ENCODE data around the gene THAP11.

DNA sequence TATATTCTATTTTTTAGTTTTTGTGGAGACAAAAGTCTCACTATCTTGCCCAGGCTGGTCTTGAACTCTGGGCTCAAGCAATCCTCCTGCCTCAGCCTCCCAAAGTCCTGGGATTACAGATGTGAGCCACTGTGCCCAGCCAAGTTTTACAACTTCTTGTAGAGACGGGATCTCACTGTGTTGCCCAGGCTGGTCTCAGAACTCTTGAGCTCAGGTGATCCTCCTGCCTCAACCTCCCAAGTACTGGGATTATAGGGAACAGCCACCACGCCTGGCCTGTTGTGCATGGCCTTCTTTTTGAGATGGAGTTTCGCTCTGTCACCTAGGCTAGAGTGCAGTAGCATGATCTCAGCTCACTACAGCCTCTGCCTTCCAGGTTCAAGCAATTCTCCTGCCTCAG, 11.6 kb downstream of the THAP11 start:
- TF ChIP-seq, protein P1, sequence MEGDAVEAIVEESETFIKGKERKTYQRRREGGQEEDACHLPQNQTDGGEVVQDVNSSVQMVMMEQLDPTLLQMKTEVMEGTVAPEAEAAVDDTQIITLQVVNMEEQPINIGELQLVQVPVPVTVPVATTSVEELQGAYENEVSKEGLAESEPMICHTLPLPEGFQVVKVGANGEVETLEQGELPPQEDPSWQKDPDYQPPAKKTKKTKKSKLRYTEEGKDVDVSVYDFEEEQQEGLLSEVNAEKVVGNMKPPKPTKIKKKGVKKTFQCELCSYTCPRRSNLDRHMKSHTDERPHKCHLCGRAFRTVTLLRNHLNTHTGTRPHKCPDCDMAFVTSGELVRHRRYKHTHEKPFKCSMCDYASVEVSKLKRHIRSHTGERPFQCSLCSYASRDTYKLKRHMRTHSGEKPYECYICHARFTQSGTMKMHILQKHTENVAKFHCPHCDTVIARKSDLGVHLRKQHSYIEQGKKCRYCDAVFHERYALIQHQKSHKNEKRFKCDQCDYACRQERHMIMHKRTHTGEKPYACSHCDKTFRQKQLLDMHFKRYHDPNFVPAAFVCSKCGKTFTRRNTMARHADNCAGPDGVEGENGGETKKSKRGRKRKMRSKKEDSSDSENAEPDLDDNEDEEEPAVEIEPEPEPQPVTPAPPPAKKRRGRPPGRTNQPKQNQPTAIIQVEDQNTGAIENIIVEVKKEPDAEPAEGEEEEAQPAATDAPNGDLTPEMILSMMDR (IDR thresholded peaks at IDR 0.05; ENCODE audit: insufficient read depth, low read length), result no peak
- TF ChIP-seq, protein P2, sequence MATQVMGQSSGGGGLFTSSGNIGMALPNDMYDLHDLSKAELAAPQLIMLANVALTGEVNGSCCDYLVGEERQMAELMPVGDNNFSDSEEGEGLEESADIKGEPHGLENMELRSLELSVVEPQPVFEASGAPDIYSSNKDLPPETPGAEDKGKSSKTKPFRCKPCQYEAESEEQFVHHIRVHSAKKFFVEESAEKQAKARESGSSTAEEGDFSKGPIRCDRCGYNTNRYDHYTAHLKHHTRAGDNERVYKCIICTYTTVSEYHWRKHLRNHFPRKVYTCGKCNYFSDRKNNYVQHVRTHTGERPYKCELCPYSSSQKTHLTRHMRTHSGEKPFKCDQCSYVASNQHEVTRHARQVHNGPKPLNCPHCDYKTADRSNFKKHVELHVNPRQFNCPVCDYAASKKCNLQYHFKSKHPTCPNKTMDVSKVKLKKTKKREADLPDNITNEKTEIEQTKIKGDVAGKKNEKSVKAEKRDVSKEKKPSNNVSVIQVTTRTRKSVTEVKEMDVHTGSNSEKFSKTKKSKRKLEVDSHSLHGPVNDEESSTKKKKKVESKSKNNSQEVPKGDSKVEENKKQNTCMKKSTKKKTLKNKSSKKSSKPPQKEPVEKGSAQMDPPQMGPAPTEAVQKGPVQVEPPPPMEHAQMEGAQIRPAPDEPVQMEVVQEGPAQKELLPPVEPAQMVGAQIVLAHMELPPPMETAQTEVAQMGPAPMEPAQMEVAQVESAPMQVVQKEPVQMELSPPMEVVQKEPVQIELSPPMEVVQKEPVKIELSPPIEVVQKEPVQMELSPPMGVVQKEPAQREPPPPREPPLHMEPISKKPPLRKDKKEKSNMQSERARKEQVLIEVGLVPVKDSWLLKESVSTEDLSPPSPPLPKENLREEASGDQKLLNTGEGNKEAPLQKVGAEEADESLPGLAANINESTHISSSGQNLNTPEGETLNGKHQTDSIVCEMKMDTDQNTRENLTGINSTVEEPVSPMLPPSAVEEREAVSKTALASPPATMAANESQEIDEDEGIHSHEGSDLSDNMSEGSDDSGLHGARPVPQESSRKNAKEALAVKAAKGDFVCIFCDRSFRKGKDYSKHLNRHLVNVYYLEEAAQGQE (IDR thresholded peaks at IDR 0.05; ENCODE audit: insufficient replicate concordance, low read depth), result no peak
- TF ChIP-seq POLR2AphosphoS5 (IDR thresholded peaks at IDR 0.05; ENCODE audit: low read depth), result no peak

Measured in HL-60 (cell line).